ENCODE data around the gene EIF4G1. TPM values are rescaled to one million over a fixed set of nuclear protein-coding genes. Genes with fewer than 3 reads are reported as not detected.

EIF4G1 gene
- total RNA-seq, 1 donor from 2014 or later = 137 TPM

GRCh38 chr3:184384342-184384741 is 69.9 kb downstream of the EIF4G1 start:
- no peak overlapping the region for H3K4me2 ChIP-seq
- TF ChIP-seq EZH2 (IDR thresholded peaks at IDR 0.05) = no peak
- TF ChIP-seq CTCF (IDR thresholded peaks at IDR 0.05) = no peak
- no peak for TF ChIP-seq EZH2phosphoT487 (IDR thresholded peaks at IDR 0.05)
- H3K79me2 ChIP-seq (ENCODE audit: low read depth) = no peaks in the 10 kb centered on the region
- no peak overlapping the region for H3K4me3 ChIP-seq
- Mint-ChIP-seq H3K4me1 (peaks cover 6% of the 10 kb centered on the region), H3K27ac (peak overlapping the region; percentile 21), H3K4me3 (no peak overlapping the region), H3K9me3 (peaks cover 3% of the 10 kb centered on the region), H3K36me3 (no peaks in the 10 kb centered on the region), H3K27me3 (ENCODE audit: insufficient read depth, low read depth) (peaks cover 26% of the 10 kb centered on the region)
- peaks cover 21% of the 10 kb centered on the region for H3F3A ChIP-seq (ENCODE audit: low read depth)
- no peak overlapping the region for H2AFZ ChIP-seq (replicated peaks)
- peaks cover 8% of the 10 kb centered on the region for H4K20me1 ChIP-seq (ENCODE audit: low read depth)
- H3K27me3 ChIP-seq = peaks cover 36% of the 10 kb centered on the region
- H3K4me1 ChIP-seq = peaks cover 12% of the 10 kb centered on the region
- no peak overlapping the region for H3K9ac ChIP-seq
- H3K9me3 ChIP-seq (ENCODE audit: low read depth) = no peaks in the 10 kb centered on the region
- H3K36me3 ChIP-seq = no peaks in the 10 kb centered on the region
- DNase-seq (ENCODE audit: low spot score) = no peak
- H3K27ac ChIP-seq = no peak overlapping the region

Small RNA genes within 50 kb of the gene (small RNA-seq; reads per million reads assigned to genes)
- gene SNORD66 = 102 reads per million, percentile 98 among the genes with 10 or more reads in this experiment

Other genes starting within 250 kb of the EIF4G1 start
- not detected in 2 replicates for gene HTR3E, start 217.5 kb upstream of the EIF4G1 start, total RNA-seq (ENCODE audit: low replicate concordance)
- 36.4 and 69.1 TPM in 2 replicates for gene EIF2B5, start 179.2 kb upstream of the EIF4G1 start, total RNA-seq (ENCODE audit: low replicate concordance)
- gene DVL3, start 159.2 kb upstream of the EIF4G1 start, total RNA-seq (ENCODE audit: low replicate concordance) = 29.8 and 59.2 TPM in 2 replicates
- gene AP2M1, start 139.8 kb upstream of the EIF4G1 start, total RNA-seq (ENCODE audit: low replicate concordance) = 309 and 335 TPM in 2 replicates
- gene ABCF3, start 128.4 kb upstream of the EIF4G1 start, total RNA-seq (ENCODE audit: low replicate concordance) = 22.0 and 30.4 TPM in 2 replicates
- not detected in 2 replicates for gene VWA5B2, start 85.0 kb upstream of the EIF4G1 start, total RNA-seq (ENCODE audit: low replicate concordance)
- gene ALG3, start 65.6 kb upstream of the EIF4G1 start, total RNA-seq (ENCODE audit: low replicate concordance) = 23.7 and 39.1 TPM in 2 replicates
- gene EEF1AKMT4, start 64.9 kb upstream of the EIF4G1 start, total RNA-seq (ENCODE audit: low replicate concordance) = 3.7 and 6.0 TPM in 2 replicates
- gene CAMK2N2, start 53.1 kb upstream of the EIF4G1 start, total RNA-seq (ENCODE audit: low replicate concordance) = 0.71 TPM in 1 of 2 replicates, not detected in the other
- 0.15 TPM in 1 of 2 replicates, not detected in the other for gene ECE2, start 38.6 kb upstream of the EIF4G1 start, total RNA-seq (ENCODE audit: low replicate concordance)
- 234 and 476 TPM in 2 replicates for gene PSMD2, start 15.4 kb upstream of the EIF4G1 start, total RNA-seq (ENCODE audit: low replicate concordance)
- gene FAM131A, start 23.0 kb downstream of the EIF4G1 start, total RNA-seq (ENCODE audit: low replicate concordance) = 17.2 and 37.7 TPM in 2 replicates
- gene CLCN2, start 47.0 kb downstream of the EIF4G1 start, total RNA-seq (ENCODE audit: low replicate concordance) = 16.5 and 38.2 TPM in 2 replicates
- gene POLR2H, start 47.1 kb downstream of the EIF4G1 start, total RNA-seq (ENCODE audit: low replicate concordance) = 128 and 173 TPM in 2 replicates
- gene THPO, start 63.6 kb downstream of the EIF4G1 start, total RNA-seq (ENCODE audit: low replicate concordance) = 0.31 and 2.3 TPM in 2 replicates
- 2.3 and 6.8 TPM in 2 replicates for gene CHRD, start 65.4 kb downstream of the EIF4G1 start, total RNA-seq (ENCODE audit: low replicate concordance)
- gene EPHB3, start 247.2 kb downstream of the EIF4G1 start, total RNA-seq (ENCODE audit: low replicate concordance) = 2.3 and 3.6 TPM in 2 replicates

All from neural progenitor cell (in vitro differentiated cells).